ENCODE results near the gene FCMR. TPM values are rescaled to one million over a fixed set of nuclear protein-coding genes. Genes with fewer than 3 reads are reported as not detected.

FCMR gene
- total RNA-seq, 1 experiment from 2014 or later: 1.7 TPM

GRCh38 chr1:206923009-206923960, 1.5 kb upstream of the FCMR start:
- no peak for DNase-seq (ENCODE audit: low read depth)

- no peak for DNase-seq (ENCODE audit: low read depth)
These were observed 783 bp upstream of the FCMR start for GRCh38 chr1:206922524-206922923.

- no peak for DNase-seq (ENCODE audit: low read depth)
These were observed 3.7 kb downstream of the FCMR start for GRCh38 chr1:206918076-206918475.

GRCh38 chr1:206916000-206916709, 5.6 kb downstream of the FCMR start:
- no peak for DNase-seq (ENCODE audit: low read depth)

- no peak for DNase-seq (ENCODE audit: low read depth)
These were observed 6.6 kb downstream of the FCMR start for GRCh38 chr1:206915030-206915735.

- no peak for DNase-seq (ENCODE audit: low read depth)
These were observed 7.8 kb downstream of the FCMR start for GRCh38 chr1:206913766-206914537.

- DNase-seq (ENCODE audit: low read depth): peak; percentile 71
These were observed 9.2 kb downstream of the FCMR start for GRCh38 chr1:206912445-206913095.

- peak; percentile 67 for DNase-seq (ENCODE audit: low read depth)
These were observed 10.6 kb downstream of the FCMR start for GRCh38 chr1:206911064-206911663.

- no peak for DNase-seq (ENCODE audit: low read depth)
These were observed 11.8 kb downstream of the FCMR start for GRCh38 chr1:206909883-206910318.

GRCh38 chr1:206909161-206909882, 12.4 kb downstream of the FCMR start:
- no peak for DNase-seq (ENCODE audit: low read depth)

- no peak for DNase-seq (ENCODE audit: low read depth)
These were observed 13.7 kb downstream of the FCMR start for GRCh38 chr1:206908038-206908437.

GRCh38 chr1:206907304-206907991, 14.3 kb downstream of the FCMR start:
- DNase-seq (ENCODE audit: low read depth): peak; percentile 57

- peak; percentile 98 for DNase-seq (ENCODE audit: low read depth)
These were observed 16.2 kb downstream of the FCMR start for GRCh38 chr1:206905295-206906164.

GRCh38 chr1:206904423-206905142, 17.2 kb downstream of the FCMR start:
- DNase-seq (ENCODE audit: low read depth): no peak

GRCh38 chr1:206903687-206904086, 18.1 kb downstream of the FCMR start:
- peak; percentile 66 for DNase-seq (ENCODE audit: low read depth)

GRCh38 chr1:206902702-206903101, 19.0 kb downstream of the FCMR start:
- DNase-seq (ENCODE audit: low read depth): no peak

GRCh38 chr1:206901944-206902343, 19.8 kb downstream of the FCMR start:
- no peak for DNase-seq (ENCODE audit: low read depth)
